Measurements from ENCODE around the gene KCNG4.
"Not testable (repeated sequence)": the region's sequence is repeated elsewhere in the genome, so short reads cannot be mapped to it uniquely, and the experiment has no call there.

KCNG4 gene

DNA sequence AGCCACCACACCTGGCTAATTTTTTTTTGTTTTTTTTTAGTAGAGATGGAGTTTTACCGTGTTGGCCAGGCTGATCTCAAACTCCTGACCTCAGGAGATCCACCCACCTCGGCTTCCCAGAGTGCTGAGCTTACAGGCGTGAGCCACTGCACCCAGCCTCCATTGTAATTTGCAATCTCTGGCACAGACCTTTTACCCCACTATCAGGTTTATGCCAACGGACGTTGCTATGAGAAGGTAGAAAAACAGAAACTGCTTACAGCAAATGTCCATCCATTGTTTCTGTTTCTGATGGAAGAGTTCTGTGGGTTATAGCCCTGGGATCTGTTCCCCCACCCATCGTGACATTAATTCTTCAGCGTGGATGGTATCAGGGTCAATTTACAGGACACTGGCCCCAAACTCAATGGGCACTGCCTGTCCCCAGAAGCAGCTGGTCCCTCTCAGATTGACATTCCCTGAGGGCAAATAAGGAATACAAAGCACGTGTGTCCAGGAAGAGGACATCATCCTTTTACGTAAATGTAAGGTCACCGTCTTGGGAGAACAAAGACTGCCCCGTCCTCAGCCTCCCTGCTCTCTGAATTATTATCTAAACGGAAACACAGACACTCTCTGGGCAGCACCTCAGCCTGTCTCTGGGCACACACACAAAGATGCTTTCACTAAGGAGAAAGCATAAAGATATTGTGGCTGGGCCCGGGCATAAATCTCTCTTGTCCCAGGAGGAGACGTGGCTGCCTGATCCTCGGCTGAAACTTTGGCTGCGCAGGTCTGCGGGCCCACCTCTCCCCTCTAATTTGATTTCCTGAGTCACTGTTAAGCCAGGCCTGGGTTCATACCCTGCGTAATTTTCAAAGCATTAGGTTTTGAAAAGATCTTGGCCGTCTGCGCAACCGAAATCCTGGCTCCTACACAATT, 5.2 kb downstream of the KCNG4 start:
- no peak for DNase-seq

DNA sequence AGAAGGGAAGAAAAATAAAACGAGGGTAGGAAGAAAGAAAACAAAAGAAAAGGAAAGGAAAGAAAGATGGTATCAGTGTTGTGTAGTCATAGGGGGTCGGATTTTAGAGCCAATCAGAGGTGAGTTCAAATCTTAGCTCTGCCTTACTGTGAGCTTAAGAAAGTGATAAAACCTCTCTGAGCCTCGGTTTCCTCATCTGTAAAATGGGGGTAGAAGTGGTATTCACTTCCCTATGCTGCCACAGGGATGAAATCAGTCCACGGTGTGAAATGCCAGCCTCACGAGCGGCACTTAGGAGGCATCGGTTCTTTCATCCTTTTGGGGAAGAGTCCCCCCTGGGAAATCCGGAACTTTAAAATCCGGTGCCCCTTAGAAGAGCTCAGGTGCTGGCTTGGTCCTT, 6.1 kb downstream of the KCNG4 start:
- DNase-seq = no peak

DNA sequence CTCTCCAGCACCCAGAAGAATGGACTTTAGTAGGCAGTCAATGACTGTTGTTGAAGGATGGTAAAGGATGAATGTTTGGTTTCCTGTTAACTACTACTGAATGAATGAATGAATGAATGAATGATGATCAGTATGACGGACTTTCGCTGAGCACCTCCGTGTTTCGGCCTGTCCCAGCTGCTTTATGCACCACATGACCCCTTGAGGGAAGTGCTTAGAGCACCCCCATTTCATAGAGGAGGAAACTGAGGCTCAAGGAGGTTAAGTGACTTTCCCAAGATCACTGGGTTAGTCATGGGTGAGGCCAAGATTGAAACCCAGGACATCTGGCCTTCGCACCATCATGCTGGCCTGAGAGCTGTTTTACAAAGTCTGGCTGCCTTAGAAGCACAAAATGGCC, 6.8 kb downstream of the KCNG4 start:
- no peak for DNase-seq

DNA sequence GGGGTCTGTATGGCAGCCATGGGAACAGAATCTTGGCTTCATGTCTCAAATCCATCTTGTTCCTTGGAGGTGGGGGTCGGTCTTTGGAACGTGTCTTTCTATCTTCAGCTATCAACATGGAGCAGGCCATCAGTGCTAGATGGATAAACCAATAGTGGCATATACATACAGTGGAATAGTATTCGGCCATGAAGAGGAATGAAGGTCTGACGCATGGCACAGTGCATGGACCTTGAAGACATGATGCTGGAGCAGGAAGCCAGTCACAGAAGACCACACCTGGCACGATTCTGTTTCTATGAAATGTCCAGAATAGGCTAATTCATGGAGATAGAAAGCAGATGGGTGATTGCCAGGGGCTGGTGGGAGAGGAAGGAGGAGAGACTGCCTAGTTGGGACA, 7.8 kb downstream of the KCNG4 start:
- no peak for DNase-seq

DNA sequence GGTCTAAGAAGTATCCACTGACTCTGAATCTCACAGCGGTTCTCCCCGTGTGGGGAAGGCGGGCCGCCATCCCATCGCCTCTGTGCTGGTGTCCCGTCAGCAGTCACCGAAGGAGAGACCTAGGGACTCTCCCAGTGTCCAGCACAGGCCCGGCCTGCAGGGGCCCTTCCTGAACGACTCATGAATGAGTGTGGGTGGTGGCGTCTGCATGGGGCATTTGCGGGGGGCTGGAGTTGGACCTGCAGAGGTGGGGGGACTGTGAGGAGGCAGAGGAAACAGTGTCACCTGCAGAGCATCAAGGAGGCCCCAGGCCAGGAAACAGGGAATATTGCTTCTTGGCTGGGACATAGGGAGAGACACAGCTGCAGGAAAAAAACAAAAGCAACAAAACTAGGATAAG, 10.3 kb downstream of the KCNG4 start:
- DNase-seq = no peak

DNA sequence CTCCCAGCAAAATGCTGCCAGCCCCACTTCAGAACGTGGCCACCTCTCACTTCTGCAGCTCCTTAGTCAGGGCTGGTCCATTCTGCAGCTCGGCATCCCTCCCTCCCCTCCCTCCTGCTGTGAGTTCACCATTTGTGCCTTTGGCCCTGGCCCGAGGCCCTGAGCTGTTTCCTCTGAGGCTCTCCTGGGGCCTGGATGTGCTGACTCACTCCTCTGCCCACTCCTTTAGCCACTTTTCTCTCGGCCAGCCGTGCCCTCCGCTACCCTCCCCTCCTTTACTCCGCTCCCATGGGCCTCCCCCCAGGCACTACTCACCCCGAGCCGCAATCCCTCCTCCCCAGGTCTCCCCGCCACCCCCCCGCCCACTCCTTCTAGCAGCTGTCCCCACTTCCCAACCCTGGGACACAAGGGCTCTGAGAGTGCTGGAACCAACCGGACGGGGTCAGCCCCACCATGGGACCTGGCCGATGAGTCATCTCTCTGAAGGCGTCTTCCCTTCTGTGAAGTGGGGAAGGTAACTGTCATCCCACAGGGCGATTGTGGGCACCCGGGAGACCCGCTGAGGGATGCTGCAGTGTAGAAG, 11.5 kb downstream of the KCNG4 start:
- no peak for DNase-seq

DNA sequence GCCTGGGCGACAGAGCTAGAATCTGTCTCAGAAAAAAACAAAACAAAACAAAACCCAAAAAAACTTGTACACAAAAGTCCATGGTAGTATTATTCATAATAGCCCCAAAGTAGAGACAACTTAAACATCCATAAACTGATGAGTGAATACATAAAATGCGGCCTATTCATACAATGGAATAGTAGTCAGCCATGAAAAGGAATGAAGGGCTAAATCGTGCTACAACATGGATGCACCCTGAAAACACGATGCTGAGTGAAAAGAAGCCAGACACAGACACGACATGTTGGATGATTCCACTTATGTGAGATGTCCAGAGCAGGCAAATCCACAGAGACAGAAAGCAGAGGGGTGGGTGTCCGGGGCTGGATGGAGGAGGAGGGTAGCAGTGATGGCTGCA, 12.3 kb downstream of the KCNG4 start:
- DNase-seq = no peak

DNA sequence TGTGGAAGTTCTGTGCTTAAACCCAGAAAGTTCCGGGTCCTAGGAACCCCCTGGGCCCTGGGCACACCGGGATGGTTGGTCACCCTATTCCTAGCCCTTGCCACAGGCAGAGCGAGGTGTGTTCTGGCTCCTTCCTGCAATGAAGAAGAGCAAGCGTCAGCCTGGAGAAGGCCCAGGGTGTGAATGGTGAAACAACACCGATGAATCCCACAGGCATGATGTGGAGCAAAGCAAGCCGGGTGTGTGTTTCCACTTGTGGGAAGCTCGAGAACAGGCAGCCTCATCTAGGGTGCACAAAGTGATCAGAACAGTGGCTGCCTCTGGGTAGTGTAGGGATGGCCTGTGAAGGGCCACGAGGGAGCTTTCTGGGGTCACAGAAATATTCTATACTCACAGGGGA, 13.8 kb downstream of the KCNG4 start:
- DNase-seq = no peak

DNA sequence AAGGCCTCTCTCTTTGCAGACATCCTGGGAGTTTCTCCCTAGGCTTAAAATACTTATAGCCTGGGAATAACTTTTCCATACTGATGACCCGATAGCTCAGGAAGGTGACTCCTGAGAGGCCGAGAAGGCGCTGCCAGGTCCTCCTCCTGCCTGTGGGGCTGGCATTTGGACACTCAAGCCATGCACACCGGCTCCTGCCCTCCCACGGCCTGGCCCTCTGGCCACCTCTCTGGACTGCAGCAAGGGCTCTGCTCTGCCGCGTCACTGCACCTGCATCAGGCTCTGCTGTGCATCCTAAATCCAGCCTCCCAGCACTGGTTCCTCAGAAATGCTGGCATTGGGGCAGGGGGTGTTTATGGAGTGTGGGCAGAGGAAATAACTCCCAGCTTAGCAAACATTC, 14.2 kb downstream of the KCNG4 start:
- no peak for DNase-seq

DNA sequence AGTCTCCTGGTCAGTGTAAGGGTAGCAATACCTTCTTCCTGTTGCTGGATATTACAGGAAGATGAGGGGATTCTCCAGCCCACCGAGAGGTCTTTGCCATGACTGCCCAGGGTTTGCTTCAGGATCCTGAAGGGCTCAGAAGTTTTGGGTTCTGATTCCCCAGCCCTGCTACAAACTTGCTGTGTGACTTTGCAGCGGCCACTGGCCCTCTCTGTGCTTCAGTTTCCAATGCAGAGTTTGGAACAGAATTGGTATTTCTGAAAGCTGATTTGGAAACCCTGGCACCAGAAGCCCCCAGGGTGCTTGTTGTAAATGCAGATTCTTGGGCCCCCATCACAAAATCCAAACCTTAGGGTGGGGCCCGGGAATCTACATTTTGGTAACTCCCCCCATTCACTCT, 14.7 kb downstream of the KCNG4 start:
- DNase-seq = no peak

DNA sequence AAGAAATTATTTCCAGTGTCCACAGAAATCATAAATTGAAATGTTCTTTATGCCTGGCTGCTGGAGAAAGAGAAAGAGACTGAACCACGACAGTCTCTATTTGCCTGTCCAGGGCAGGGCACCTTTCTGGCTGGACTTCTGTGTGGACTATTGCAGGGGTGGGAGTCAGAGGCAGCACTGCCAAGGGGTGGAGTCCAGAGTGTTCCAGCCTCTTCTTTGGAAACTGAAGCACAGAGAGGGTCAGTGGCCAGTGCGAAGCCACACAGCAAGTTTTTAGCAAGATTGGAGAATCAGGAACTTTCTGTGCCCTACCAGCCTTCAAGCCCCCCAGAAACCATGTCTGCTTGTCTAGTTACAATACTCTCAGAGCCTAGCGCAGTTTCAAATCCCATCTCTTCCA, 15.3 kb downstream of the KCNG4 start:
- DNase-seq = no peak

DNA sequence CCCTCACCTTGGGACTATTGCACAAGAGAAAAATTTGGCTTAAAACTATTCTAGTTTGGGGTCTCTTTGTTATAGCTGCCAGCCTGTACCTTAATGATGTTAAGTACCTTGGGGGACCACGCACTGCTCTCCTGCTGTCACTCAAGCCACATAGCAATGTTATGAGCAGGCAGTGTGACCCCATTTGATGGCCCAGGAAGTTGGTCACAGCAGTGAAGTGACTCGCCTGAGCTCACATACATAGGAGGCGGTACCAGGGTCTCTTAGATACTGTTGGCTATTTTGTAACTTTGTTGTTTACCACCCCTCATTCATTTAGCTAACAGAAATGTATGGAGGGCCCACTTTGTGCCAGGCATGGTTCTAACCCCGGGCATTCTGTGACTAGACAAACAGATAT, 16.4 kb downstream of the KCNG4 start:
- DNase-seq = no peak

DNA sequence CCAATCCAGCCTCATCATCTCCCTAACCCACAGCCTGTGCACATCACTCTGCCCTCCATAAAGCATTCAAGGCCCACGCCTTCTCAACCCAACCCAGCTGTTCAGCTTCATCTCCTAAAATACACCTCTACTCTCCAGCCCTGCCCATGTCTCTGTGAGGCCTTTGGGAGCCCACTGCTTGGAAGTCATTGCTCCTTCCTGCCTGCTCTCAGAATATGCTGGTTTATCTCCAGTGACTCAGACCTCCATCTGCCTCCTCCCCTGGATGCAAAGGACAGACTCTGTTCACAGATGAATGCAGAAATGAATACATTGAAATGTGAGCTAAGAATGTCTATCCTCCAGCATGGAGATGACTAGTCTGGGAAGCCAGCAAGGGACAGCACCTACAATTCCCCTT, 19.0 kb downstream of the KCNG4 start:
- no peak for DNase-seq

DNA sequence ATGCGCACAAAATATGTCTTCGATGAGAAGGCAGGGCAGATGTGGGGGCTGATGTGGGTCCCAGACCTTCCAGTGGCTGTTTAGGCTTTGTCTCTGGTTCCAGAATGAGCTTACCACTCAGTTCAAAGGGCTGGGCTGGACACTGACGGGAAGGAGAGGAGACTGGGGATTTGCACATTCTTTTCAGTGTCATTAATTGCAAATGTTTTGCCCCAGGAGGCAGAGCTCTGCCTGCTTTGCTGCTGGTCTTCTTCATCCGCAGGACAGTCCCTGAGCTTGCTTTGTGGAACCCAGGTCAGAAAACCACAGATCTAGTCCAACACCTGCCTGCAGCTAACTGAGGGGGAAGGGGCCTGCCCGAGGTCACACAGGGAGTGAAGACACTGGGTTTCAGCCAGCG, 20.9 kb downstream of the KCNG4 start:
- DNase-seq = no peak

DNA sequence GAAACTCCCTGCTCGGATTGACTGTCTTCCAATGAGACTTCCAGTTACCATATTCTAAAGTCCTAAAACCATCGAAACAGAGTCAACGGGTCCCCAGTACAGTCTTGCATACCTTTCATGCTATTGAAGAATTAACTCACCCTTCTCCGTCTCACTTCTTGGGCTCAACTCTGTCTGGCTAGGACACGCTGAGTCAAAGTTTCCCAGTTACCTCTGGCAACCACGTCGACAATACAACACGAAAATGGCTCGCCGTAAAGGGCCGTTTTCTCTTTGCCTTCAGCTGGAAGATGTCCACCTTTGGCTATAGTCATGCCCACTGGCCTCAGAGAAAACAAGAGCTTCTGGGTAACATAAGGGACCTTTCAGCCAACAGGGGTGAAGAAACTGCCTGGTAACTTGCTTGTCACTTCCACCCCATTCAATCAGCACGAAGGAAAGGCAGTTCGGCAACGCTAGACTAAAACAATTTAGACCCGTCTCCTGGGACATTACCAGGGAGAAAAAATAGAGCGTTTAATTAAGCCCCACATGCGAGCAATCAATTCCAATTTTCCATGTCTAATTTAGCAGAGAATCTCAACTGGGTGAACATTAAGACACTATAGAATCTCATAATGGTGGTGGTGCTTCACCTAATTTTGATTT, 21.5 kb downstream of the KCNG4 start:
- no peak for DNase-seq

DNA sequence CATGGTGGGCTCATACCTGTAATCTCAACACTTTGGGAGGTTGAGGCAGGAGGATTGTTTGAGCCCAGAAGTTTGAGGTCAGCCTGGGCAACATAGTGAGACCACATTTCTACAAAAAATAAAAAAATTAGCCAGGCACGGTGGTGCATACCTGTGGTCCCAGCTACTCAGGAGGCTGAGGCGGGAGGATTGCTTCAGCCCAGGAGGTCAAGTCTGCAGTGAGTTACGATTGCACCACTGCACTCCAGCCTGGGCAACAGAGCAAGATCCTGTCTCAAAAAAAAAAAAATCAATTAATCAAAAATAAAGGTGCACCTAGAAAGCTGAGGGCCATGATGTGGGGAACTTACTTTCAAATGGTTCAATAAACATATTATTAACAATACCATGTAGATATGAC, 23.7 kb downstream of the KCNG4 start:
- DNase-seq = not testable (repeated sequence)

DNA sequence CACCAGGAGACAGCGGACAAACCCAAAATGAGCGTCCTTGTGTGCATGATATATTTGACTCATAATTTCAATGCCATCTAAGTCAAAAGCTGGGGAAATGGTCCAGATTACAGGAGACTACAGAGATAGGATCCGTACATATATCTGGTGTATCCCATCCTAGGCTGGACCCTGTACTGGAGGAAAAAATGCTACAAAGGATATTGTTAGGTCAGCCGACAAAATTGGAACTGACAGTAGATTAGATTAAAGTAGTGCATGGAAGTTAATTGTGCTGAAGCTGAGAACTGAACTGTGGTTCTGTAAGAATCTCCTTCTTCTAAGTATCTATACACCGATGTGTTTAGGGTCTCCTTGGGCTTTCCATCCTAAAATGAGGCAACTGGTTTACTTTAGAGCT, 24.3 kb downstream of the KCNG4 start:
- DNase-seq = no peak

DNA sequence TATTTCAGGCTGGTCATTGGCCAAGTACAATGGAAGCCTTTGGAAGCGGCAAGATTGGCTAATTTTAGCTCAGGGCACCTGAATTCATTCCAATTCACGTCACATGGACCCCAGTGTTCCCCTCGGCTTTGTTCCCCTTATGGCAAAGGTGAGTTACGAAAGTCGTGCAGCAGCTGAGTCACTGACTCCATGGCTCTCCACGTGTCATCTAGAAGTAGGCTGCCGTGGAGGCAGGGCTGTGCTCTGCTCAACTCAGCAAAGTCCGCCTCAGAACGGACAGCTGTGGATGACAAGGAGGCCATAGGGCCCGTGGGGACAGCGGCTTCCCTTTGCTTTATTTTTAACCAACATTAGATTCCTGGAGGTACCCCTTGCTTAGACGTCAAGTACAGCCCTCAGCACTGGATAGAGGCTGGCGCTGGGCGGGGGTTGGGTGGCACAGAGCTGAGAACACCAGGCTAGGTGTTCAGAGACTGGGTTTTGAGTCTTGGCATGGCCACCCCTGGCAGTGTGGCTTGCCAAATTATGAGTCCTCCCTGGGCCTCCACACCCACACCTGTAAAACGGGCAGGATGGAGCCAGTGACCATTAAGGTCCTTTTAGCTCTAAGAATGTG, 25.3 kb downstream of the KCNG4 start:
- no peak for DNase-seq

DNA sequence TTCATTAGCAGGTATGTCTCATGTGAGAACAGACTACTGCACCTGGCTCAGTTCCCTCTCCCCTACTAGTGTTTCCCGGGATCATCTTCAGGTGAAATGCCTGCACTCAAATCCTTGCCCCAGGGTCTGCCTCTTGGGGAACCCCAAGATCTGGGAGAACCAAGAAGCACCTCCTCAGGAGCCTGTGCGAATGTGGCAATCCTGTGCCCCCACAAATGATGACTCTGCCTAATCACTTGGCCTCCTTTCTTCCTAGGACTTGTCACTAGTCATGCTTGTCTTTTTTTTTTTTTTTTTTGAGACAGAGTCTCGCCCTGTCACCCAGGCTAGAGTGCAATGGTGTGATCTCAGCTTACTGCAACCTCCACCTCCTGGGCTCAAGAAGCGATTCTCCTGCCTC, 27.2 kb downstream of the KCNG4 start:
- DNase-seq = no peak

DNA sequence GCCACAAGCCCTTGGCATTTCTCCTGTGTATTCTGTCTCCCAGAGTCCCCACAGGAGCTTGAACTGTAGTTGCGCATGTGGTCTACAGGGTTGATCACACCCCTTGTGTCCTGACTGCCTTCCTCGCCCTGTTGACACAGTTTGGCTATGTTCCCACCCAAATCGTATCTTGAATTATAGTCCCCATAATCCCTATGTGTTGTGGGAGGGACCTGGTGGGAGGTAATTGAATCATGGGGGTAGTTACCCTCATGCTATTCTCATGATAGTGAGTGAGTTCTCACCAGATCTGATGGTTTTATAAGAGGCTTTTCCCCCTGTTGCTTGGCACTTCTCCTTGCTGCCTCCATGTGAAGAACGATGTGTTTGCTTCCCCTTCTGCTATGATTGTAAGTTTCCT, 27.7 kb downstream of the KCNG4 start:
- no peak for DNase-seq

DNA sequence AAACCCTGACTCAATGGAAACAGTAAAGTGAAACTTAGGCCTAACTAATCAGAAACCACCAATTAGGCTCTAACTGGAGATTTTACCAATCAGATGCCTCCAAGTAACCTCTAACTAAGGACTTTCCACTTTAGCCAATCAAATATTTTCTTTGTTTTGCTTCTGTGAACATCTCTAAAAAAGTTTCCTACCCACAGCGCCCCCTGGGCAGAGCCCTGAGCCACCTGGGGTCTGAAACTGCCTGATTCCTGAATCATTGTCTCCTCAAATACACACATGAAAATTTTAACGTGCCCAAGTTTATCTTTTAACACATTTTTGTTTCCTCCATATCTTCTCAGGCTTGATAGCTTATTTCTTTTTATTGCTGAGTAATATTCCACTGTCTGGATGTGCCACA, 29.8 kb downstream of the KCNG4 start:
- no peak for DNase-seq

DNA sequence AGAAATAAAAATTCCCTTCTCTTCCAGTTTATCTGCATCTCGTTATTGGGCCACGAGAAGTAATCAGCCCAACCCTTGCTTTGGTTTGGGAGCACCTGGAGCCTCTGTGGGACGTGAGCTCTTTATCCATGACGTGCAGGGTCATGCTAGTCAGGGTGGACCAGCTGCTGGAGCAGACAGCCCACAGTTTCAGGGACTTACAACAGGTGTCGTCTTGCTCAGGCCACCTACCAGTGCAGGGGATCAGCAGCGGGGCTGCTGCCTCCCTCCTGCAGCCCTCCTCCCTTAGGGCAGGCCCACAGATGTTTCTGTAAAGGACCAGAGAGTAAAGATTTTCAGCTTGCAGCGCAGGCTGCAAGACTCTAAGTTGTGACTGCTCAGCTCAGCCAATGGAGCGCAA, 31.9 kb downstream of the KCNG4 start:
- DNase-seq = no peak

DNA sequence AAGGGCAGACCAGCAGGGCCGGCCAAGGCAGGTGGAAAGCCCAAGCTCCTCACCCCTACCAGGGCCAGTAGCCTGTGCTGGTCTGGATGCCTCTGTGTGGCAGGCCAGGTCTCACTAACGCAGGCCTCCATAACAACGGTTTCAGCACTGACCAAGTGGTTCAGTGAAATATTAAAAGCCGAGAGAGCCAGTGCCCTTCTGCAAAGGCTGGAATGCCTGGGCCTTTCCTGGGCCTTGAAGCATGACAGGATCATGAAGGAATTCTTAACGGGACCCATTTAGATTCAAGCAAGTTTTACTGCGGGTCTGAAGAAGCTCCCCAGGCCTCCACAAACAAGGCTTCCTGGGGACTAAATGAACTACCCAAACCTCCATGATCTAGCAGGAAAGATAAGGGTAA, 32.6 kb downstream of the KCNG4 start:
- no peak for DNase-seq
